ENCODE measurements around the gene ZC3H10. TPM values are rescaled to one million over a fixed set of nuclear protein-coding genes. Genes with fewer than 3 reads are reported as not detected.

ZC3H10 gene
- total RNA-seq, 1 experiment from 2014 or later, result 11.8 TPM

- intact Hi-C loops (cut with micrococcal nuclease; ENCODE audit: unreplicated experiment), result loop anchor here (2.0 kb wide), 1 partner anchor 62 kb away; the partner anchor contains the start of gene SMARCC2
- POLR2A ChIA-PET (ENCODE audit: low non-redundant PET), result no interaction called here
Measured at GRCh38 chr12:56126732-56127239, 8.7 kb downstream of the ZC3H10 start.

DNA sequence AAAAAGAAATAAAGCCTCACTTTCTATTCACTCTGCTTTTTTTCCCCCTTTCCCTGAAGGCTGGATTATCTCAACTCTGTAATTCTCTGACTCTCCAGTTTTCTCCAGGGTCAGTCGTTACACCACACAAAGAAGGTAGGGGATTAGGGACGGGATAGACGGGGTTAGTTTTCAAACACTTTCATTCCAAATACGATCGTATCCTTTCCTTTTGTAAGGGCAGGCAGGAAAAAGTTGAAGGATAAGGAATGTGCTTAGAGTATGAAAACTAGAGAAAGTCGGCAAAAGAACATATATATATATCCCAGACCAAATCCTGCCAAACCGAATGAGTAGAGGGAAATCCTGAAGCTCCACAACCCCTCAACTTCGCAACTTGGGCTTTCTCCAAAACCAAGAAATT, 9.4 kb downstream of the ZC3H10 start:
- intact Hi-C loops (cut with micrococcal nuclease; ENCODE audit: unreplicated experiment), result loop anchor here (2.0 kb wide), 1 partner anchor 61 kb away; the partner anchor contains the start of gene SMARCC2
- Histone ChIP-seq H3K4me3 (ENCODE audit: low read depth, low read length, poor library complexity, severe bottlenecking) (peak overlapping the region; percentile 72), H3K27me3 (replicated peaks; ENCODE audit: insufficient read depth, low read depth, low read length, poor library complexity) (no peaks in the 10 kb centered on the region), H3K4me1 (ENCODE audit: insufficient read depth, low read length, poor library complexity, severe bottlenecking) (peaks cover 21% of the 10 kb centered on the region), H3K36me3 (ENCODE audit: insufficient read depth, low read length, poor library complexity, severe bottlenecking) (peaks cover 22% of the 10 kb centered on the region), H3K27ac (ENCODE audit: low read depth, low read length, poor library complexity, severe bottlenecking) (peak overlapping the region; percentile 76), H3K9me3 (ENCODE audit: low read depth, low read length, poor library complexity, severe bottlenecking) (no peaks in the 10 kb centered on the region)
- no peak for TF ChIP-seq EZH2 (IDR thresholded peaks at IDR 0.05; ENCODE audit: borderline replicate concordance, low read depth, low read length, poor library complexity, severe bottlenecking)
- no peak for TF ChIP-seq CTCF (conservative IDR thresholded peaks at IDR 0.05; ENCODE audit: low read depth, low read length)
- no peak for DNase-seq (ENCODE audit: low spot score)
- BruUV-seq (replicated peaks), result TSS peak; percentile 99
- ChIA-PET POLR2A (ENCODE audit: low non-redundant PET) (interaction anchor here (0.5 to 0.7 kb wide), 3 partner anchors 25 to 374 kb away, joined by 3 to 6 read pairs (median 3); partner anchors contain the start of gene MYL6B), CTCF (interaction anchor here (0.7 to 1.7 kb wide), 4 partner anchors 8 to 337 kb away, joined by 3 to 15 read pairs (median 8); partner anchors contain the start of genes SMARCC2 and ZC3H10)

More at GRCh38 chr12:56126732-56127239, 8.7 kb downstream of the ZC3H10 start:
- BruUV-seq (replicated peaks), result no TSS peak
- H3K27ac ChIP-seq (ENCODE audit: low read depth, low read length, poor library complexity, severe bottlenecking), result peak overlapping the region; percentile 76
- H3K4me1 ChIP-seq (ENCODE audit: insufficient read depth, low read length, poor library complexity, severe bottlenecking), result peaks cover 21% of the 10 kb centered on the region
- no peak overlapping the region for H3K4me3 ChIP-seq (ENCODE audit: low read depth, low read length, poor library complexity, severe bottlenecking)
- TF ChIP-seq CTCF (conservative IDR thresholded peaks at IDR 0.05; ENCODE audit: low read depth, low read length), result no peak
- no peak for DNase-seq (ENCODE audit: low spot score)
- H3K27me3 ChIP-seq (replicated peaks; ENCODE audit: insufficient read depth, low read depth, low read length, poor library complexity), result no peaks in the 10 kb centered on the region
- no peaks in the 10 kb centered on the region for H3K9me3 ChIP-seq (ENCODE audit: low read depth, low read length, poor library complexity, severe bottlenecking)
- CTCF ChIA-PET, result interaction anchor here (0.6 to 1.3 kb wide), 3 partner anchors 22 to 63 kb away, joined by 3 to 4 read pairs (median 3); partner anchors contain the start of gene SMARCC2
- H3K36me3 ChIP-seq (ENCODE audit: insufficient read depth, low read length, poor library complexity, severe bottlenecking), result peaks cover 18% of the 10 kb centered on the region

DNA sequence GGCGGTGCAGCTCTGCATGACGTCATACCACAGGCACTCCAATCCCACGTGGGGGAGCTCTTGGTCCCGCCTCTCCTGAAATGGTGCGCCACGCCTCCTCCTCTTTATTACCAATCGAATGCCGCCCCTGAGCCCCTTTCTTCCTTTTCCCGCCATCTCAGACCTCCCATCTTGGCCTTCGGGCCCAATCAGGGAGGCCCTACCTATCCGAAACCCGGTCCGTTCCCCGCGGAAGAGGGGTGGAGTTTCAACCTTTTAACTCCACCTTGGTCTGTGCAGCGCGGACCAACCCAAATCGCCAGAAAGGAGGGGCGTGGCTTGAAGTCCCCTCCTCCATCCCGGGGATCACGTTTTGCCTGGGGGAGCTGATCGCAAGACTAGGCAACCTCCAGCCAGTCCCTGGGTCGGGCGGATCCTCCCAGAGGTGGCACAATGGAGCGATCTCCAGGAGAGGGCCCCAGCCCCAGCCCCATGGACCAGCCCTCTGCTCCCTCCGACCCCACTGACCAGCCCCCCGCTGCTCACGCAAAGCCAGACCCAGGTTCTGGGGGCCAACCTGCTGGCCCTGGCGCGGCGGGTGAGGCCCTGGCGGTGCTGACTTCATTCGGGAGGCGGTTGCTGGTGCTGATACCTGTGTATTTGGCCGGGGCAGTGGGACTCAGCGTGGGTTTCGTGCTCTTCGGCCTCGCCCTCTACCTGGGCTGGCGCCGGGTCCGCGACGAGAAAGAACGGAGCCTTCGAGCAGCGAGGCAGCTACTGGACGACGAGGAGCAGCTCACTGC, 10.0 kb downstream of the ZC3H10 start, which contains the start of gene ESYT1:
Gene ESYT1 (plus strand): TSS at position 380 of the 782 bp plus-strand sequence. CDS start 53 bp downstream, at position 433.
- TSS peak; percentile 45 for BruUV-seq (replicated peaks)
- intact Hi-C loops (cut with micrococcal nuclease; ENCODE audit: unreplicated experiment), result loop anchor here (2.0 kb wide), 2 partner anchors 29 to 61 kb away; partner anchors contain the start of gene SMARCC2
- Histone ChIP-seq H3K36me3 (ENCODE audit: insufficient read depth, low read length, poor library complexity, severe bottlenecking) (peaks cover 24% of the 10 kb centered on the region), H3K9me3 (ENCODE audit: low read depth, low read length, poor library complexity, severe bottlenecking) (no peaks in the 10 kb centered on the region), H3K27ac (ENCODE audit: low read depth, low read length, poor library complexity, severe bottlenecking) (peak within 1 kb of the TSS; percentile 76), H3K4me3 (ENCODE audit: low read depth, low read length, poor library complexity, severe bottlenecking) (peak within 1 kb of the TSS; percentile 72), H3K4me1 (ENCODE audit: insufficient read depth, low read length, poor library complexity, severe bottlenecking) (peaks cover 21% of the 10 kb centered on the region), H3K27me3 (replicated peaks; ENCODE audit: insufficient read depth, low read depth, low read length, poor library complexity) (no peaks in the 10 kb centered on the region)
- TF ChIP-seq CTCF (conservative IDR thresholded peaks at IDR 0.05; ENCODE audit: low read depth, low read length) (no peak), EZH2 (IDR thresholded peaks at IDR 0.05; ENCODE audit: borderline replicate concordance, low read depth, low read length, poor library complexity, severe bottlenecking) (no peak)
- peak; percentile 100 for DNase-seq (ENCODE audit: low spot score)
- ChIA-PET POLR2A (ENCODE audit: low non-redundant PET) (interaction anchor here (0.5 to 0.7 kb wide), 3 partner anchors 24 to 373 kb away, joined by 3 to 6 read pairs (median 3); partner anchors contain the start of gene MYL6B), CTCF (interaction anchor here (0.7 to 1.7 kb wide), 4 partner anchors 8 to 336 kb away, joined by 3 to 15 read pairs (median 8); partner anchors contain the start of genes SMARCC2 and ZC3H10)

All from A673 (cell line).